Liver (tissue), 5 donors: ENCODE data around the gene ARMCX4. TPM values are rescaled to one million over a fixed set of nuclear protein-coding genes. Genes with fewer than 3 reads are reported as not detected.

Source experiments
- EGR1 ChIP-seq, 2 donors: IDR thresholded peaks; 2 replicates each; pipeline ENCODE4 v1.6.1; 2016 to 2018; ENCODE audit warnings: antibody characterized with exemption in 2 of 2, low read depth in 2 of 2
- HNF4A ChIP-seq, 2 donors: conservative IDR thresholded peaks; 2 replicates each; pipeline ENCODE4 v1.6.1; 2016; ENCODE audit warnings: antibody characterized with exemption in 2 of 2, mild to moderate bottlenecking in 2 of 2
- JUND ChIP-seq, 2 donors: IDR thresholded peaks; 2 replicates each; pipeline ENCODE4 v1.6.1; 2016; ENCODE audit warnings: antibody characterized with exemption in 2 of 2
- polyA plus RNA-seq, 2 donors: library from polyadenylated mRNA; stranded (reverse) in 1 of 2; unstranded in 1 of 2; fragments of 200-250 nt in 1 of 2; fragments of >200 nt in 1 of 2; fragmentation: Nextera tagmentation in 1 of 2; extraction: Ambion mirVana in 1 of 2; gene quantifications; one replicate each; pipeline versions ENCODE4 v1.2.1 to v1.2.3, GENCODE V29; 2013 to 2015
- total RNA-seq, 2 donors: library from RNA; depleted of rRNA; stranded (reverse); fragments of >200 nt; gene quantifications; one replicate each; pipeline ENCODE4 v1.2.3, GENCODE V29; 2014
- TF ChIP-seq, protein P1 (sequence below): IDR thresholded peaks from 2 replicates; pipeline ENCODE4 v1.6.1; 2016; ENCODE audit warnings: antibody characterized with exemption
- donor health status: healthy.
- donor health status: healthy.
- donor health status: healthy.

ARMCX4 gene
- total and polyA plus RNA-seq, 4 donors: 1.4 to 4.6 (median 2.0) TPM

DNA sequence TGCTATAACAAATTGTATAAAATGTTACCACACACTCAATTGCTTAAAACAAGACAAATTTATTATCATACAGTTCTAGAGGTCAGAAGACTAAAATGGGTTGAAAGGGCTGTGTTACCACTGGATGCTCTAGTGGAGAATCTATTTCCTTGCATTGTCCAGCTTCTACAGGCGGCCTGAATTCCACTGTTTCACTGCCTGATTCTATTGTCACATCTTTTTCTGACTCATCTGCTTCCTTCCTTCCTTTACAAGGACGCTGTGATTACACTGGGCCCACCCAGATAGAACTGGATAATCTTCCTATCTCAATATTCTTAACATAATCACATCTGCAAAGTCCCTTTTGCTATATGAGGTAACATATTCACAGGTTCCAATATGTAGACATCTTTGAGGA lies 45.7 kb downstream of the ARMCX4 start (continued):
- TF ChIP-seq, protein P1, sequence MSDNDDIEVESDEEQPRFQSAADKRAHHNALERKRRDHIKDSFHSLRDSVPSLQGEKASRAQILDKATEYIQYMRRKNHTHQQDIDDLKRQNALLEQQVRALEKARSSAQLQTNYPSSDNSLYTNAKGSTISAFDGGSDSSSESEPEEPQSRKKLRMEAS: no peak
- no peak for TF ChIP-seq HNF4A (conservative IDR thresholded peaks at IDR 0.05)
- no peak for TF ChIP-seq EGR1 (IDR thresholded peaks at IDR 0.05; ENCODE audit: low read depth in 2 of 2)
- TF ChIP-seq JUND (IDR thresholded peaks at IDR 0.05): no peak

Other genes starting within 250 kb of the ARMCX4 start
- under 1 TPM in 1 of 2 donors, not detected in 1; 0.33 TPM for gene TAF7L, start 194.1 kb upstream of the ARMCX4 start, total RNA-seq
- under 1 TPM; 0.03 to 0.40 TPM for gene TAF7L, start 194.1 kb upstream of the ARMCX4 start, polyA plus RNA-seq
- 10 to 100 TPM in 1 of 2 donors, 1 to 10 TPM in 1; 6.1 to 12.3 TPM for gene TIMM8A, start 136.7 kb upstream of the ARMCX4 start, total RNA-seq
- 10 to 100 TPM; 15.2 to 21.4 TPM for gene TIMM8A, start 136.7 kb upstream of the ARMCX4 start, polyA plus RNA-seq
- 10 to 100 TPM in 1 of 2 donors, 1 to 10 TPM in 1; 2.9 to 22.6 TPM for gene BTK, start 99.3 kb upstream of the ARMCX4 start, total RNA-seq
- 1 to 10 TPM in 1 of 2 donors, under 1 TPM in 1; 0.99 to 1.7 TPM for gene BTK, start 99.3 kb upstream of the ARMCX4 start, polyA plus RNA-seq
- gene RPL36A, start 94.4 kb upstream of the ARMCX4 start, total RNA-seq: 100 to 1,000 TPM; 301 to 519 TPM
- gene RPL36A, start 94.4 kb upstream of the ARMCX4 start, polyA plus RNA-seq: 100 to 1,000 TPM; 123 to 458 TPM
- gene GLA, start 77.5 kb upstream of the ARMCX4 start, total RNA-seq: 10 to 100 TPM; 11.8 to 16.3 TPM
- 10 to 100 TPM in 1 of 2 donors, 1 to 10 TPM in 1; 9.5 to 14.5 TPM for gene GLA, start 77.5 kb upstream of the ARMCX4 start, polyA plus RNA-seq
- gene HNRNPH2, start 77.2 kb upstream of the ARMCX4 start, total RNA-seq: 10 to 100 TPM; 31.5 to 36.2 TPM
- gene HNRNPH2, start 77.2 kb upstream of the ARMCX4 start, polyA plus RNA-seq: 10 to 100 TPM; 33.3 to 36.9 TPM
- gene ARMCX1, start 65.1 kb downstream of the ARMCX4 start, total RNA-seq: 1 to 10 TPM; 2.3 to 9.0 TPM
- 1 to 10 TPM; 1.1 to 1.8 TPM for gene ARMCX1, start 65.1 kb downstream of the ARMCX4 start, polyA plus RNA-seq
- gene ARMCX6, start 132.5 kb downstream of the ARMCX4 start, total RNA-seq: 10 to 100 TPM in 1 of 2 donors, 1 to 10 TPM in 1; 6.9 to 11.7 TPM
- gene ARMCX6, start 132.5 kb downstream of the ARMCX4 start, polyA plus RNA-seq: 10 to 100 TPM; 12.6 to 13.3 TPM
- gene ARMCX3, start 137.7 kb downstream of the ARMCX4 start, total RNA-seq: 10 to 100 TPM; 33.4 to 35.3 TPM
- gene ARMCX3, start 137.7 kb downstream of the ARMCX4 start, polyA plus RNA-seq: 10 to 100 TPM; 18.0 to 27.6 TPM
- gene ARMCX2, start 174.4 kb downstream of the ARMCX4 start, total RNA-seq: 1 to 10 TPM; 3.2 to 7.5 TPM
- gene ARMCX2, start 174.4 kb downstream of the ARMCX4 start, polyA plus RNA-seq: 1 to 10 TPM in 1 of 2 donors, under 1 TPM in 1; 0.60 to 3.2 TPM